Adrenal gland (tissue), 12 donors: ENCODE results near the gene EXOC6B. TPM values are rescaled to one million over a fixed set of nuclear protein-coding genes. Genes with fewer than 3 reads are reported as not detected.

Experiments used
- DNase-seq, 7 donors: peaks; one replicate each; pipeline ENCODE4 v3.0.0-alpha.2; 2019 to 2020
- H3K27ac ChIP-seq, 5 donors: fragments of 200-600 bp; sonication (generic) in 4 of 5; 1 replicate in 3 of 5; 2 replicates in 2 of 5; pipeline versions ENCODE4 v1.5.1 to v1.8.0; 2016 to 2020; ENCODE audit warnings: mild to moderate bottlenecking in 1 of 5
- H3K27me3 ChIP-seq: fragments of 200-600 bp; 2 replicates; pipeline ENCODE4 v1.8.0; 2021
- H3K36me3 ChIP-seq, 2 donors: fragments of 200-600 bp; replicated peaks in 1 of 2; 1 replicate in 1 of 2; 2 replicates in 1 of 2; pipeline versions ENCODE4 v1.5.1 to v1.8.0; 2018 to 2022
- H3K4me1 ChIP-seq, 2 donors: fragments of 200-600 bp; replicated peaks in 1 of 2; 1 replicate in 1 of 2; 2 replicates in 1 of 2; pipeline versions ENCODE4 v1.5.1 to v1.8.0; 2018 to 2021
- H3K4me3 ChIP-seq, 4 donors: fragments of 200-600 bp; sonication (generic) in 3 of 4; one replicate each; pipeline ENCODE4 v1.5.1; 2016 to 2018
- H3K9me3 ChIP-seq, 3 donors: fragments of 200-600 bp; sonication (generic) in 1 of 3; replicated peaks in 1 of 3; 1 replicate in 2 of 3; 2 replicates in 1 of 3; pipeline versions ENCODE4 v1.5.1 to v1.8.0; 2016 to 2021
- POLR2A ChIP-seq, 2 donors: fragments of 450-650 bp; IDR thresholded peaks; one replicate each; pipeline ENCODE4 v1.6.1; 2017; ENCODE audit warnings: antibody characterized with exemption in 2 of 2, mild to moderate bottlenecking in 2 of 2, moderate library complexity in 1 of 2
- WGBS, 4 donors: extraction: QIAGEN DNeasy Blood & Tissue Kit in 2 of 4; methylation state at CpG; one replicate each; pipeline versions ENCODE4 v1.1.5 to v1.1.7; 2013 to 2017; 5-methylcytosine and 5-hydroxymethylcytosine counted together
- intact Hi-C, 2 donors: fragments of 100-400 bp; cut with DNase I; formaldehyde crosslinking; loops; one replicate each; pipeline versions ENCODE4 v1.14.1 to v1.15.0; 2022 to 2023
- polyA plus RNA-seq, 3 donors: library from polyadenylated mRNA; stranded (reverse); fragments of 200-250 nt in 2 of 3; fragments of 350-450 nt in 1 of 3; fragmentation: Illumina TruSeq in 1 of 3; extraction: RNeasy Lipid Tissue Mini Kit (QIAGEN cat#74804) in 1 of 3; gene quantifications; one replicate each; pipeline ENCODE4 v1.2.3, GENCODE V29; 2013 to 2014
- total RNA-seq, 9 donors: library from RNA; depleted of rRNA in 4 of 9; stranded (reverse); fragments of >200 nt in 4 of 9; fragments of 120-200 nt in 1 of 9; fragmentation: NEBNext Ultra II Directional in 1 of 9; extraction: Animal tissue kit (Norgen Biotek cat#: 25700) in 1 of 9; gene quantifications; one replicate each; pipeline versions ENCODE4 v1.1.0 to v1.2.4, GENCODE V29; 2013 to 2023
- TF ChIP-seq, protein P1 (sequence below), 6 experiments: fragments of 450-650 bp in 4 of 6; fragments of 200-600 bp in 2 of 6; sonication (generic) in 1 of 6; IDR thresholded peaks; 1 replicate in 5 of 6; 2 replicates in 1 of 6; pipeline versions ENCODE4 v1.5.1 to v1.8.0; 2016 to 2021; ENCODE audit warnings: antibody characterized with exemption in 6 of 6, mild to moderate bottlenecking in 2 of 6, moderate library complexity in 1 of 6
- donor health status: healthy with polysubstance abuse.
- donor health status: Bipolar disorder and iron deficiency.
- donor health status: DM: yes; HTN: yes; CAD: no.
- donor health status: DM: no; HTN: no; CAD: no.
- donor health status: DM: no; HTN: no; CAD: no.
- donor health status: DM: yes; HTN: yes; CAD: no.

EXOC6B gene
- total and polyA plus RNA-seq, 12 donors: 6.0 to 92.6 (median 50.6) TPM

DNA sequence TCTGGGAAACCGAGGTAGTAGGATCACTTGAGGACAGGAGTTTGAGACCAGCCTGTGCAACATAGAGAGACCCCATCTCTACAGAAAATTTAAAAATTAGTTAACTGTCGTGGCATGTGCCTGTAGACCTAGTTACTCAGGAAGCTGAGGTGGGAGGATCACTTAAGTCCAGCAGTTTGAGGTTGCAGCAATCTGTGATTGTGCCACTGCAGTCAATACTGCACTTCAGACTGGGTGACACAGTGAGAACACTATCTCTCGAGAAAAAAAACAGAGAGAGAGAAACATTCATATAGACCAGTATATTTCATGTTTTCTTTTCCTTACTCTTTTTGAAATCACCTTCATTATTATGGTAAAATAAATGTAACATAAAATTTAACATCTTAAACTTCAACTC, 387.5 kb downstream of the EXOC6B start:
- no peak for DNase-seq
- intact Hi-C loops: no loop called here
- no peak overlapping the region for H3K4me3 ChIP-seq
- 93 to 99% (median 95%) methylated on average over 3 of the region's 3 CpGs for WGBS, 4 donors
- H3K4me1 ChIP-seq: no peaks in the 10 kb centered on the region
- no peaks in the 10 kb centered on the region for H3K9me3 ChIP-seq
- no peaks in the 10 kb centered on the region for H3K27me3 ChIP-seq
- no peak for TF ChIP-seq POLR2A (IDR thresholded peaks at IDR 0.05)
- TF ChIP-seq, protein P1, sequence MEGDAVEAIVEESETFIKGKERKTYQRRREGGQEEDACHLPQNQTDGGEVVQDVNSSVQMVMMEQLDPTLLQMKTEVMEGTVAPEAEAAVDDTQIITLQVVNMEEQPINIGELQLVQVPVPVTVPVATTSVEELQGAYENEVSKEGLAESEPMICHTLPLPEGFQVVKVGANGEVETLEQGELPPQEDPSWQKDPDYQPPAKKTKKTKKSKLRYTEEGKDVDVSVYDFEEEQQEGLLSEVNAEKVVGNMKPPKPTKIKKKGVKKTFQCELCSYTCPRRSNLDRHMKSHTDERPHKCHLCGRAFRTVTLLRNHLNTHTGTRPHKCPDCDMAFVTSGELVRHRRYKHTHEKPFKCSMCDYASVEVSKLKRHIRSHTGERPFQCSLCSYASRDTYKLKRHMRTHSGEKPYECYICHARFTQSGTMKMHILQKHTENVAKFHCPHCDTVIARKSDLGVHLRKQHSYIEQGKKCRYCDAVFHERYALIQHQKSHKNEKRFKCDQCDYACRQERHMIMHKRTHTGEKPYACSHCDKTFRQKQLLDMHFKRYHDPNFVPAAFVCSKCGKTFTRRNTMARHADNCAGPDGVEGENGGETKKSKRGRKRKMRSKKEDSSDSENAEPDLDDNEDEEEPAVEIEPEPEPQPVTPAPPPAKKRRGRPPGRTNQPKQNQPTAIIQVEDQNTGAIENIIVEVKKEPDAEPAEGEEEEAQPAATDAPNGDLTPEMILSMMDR (IDR thresholded peaks at IDR 0.05): no peak
- H3K27ac ChIP-seq: no peak overlapping the region
- no peaks in the 10 kb centered on the region for H3K36me3 ChIP-seq

DNA sequence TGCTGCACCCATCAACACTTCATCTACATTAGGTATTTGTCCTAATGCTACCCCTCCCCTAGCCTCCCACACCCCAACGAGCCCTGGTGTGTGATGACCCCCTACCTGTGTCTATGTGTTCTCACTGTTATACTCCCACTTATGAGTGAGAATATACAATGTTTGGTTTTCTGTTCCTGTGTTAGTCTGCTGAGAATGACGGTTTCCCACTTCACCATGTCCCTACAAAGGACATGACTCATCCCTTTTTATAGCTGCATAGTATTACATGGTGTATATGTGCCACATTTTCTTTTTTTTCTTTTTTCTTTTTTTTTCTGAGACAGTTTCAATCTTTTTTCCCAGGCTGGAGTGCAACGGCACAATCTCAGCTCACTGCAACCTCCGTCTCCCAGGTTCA, 394.1 kb downstream of the EXOC6B start:
- TF ChIP-seq, protein P1 (IDR thresholded peaks at IDR 0.05): no peak
- no peak for TF ChIP-seq POLR2A (IDR thresholded peaks at IDR 0.05)
- WGBS, 4 donors: 79 to 98% (median 95%) methylated on average over 4 of the region's 4 CpGs
- intact Hi-C loops: no loop called here
- Histone ChIP-seq H3K9me3 (no peaks in the 10 kb centered on the region), H3K4me3 (no peak overlapping the region), H3K4me1 (no peaks in the 10 kb centered on the region), H3K36me3 (no peaks in the 10 kb centered on the region), H3K27ac (no peak overlapping the region), H3K27me3 (no peaks in the 10 kb centered on the region)
- no peak for DNase-seq

DNA sequence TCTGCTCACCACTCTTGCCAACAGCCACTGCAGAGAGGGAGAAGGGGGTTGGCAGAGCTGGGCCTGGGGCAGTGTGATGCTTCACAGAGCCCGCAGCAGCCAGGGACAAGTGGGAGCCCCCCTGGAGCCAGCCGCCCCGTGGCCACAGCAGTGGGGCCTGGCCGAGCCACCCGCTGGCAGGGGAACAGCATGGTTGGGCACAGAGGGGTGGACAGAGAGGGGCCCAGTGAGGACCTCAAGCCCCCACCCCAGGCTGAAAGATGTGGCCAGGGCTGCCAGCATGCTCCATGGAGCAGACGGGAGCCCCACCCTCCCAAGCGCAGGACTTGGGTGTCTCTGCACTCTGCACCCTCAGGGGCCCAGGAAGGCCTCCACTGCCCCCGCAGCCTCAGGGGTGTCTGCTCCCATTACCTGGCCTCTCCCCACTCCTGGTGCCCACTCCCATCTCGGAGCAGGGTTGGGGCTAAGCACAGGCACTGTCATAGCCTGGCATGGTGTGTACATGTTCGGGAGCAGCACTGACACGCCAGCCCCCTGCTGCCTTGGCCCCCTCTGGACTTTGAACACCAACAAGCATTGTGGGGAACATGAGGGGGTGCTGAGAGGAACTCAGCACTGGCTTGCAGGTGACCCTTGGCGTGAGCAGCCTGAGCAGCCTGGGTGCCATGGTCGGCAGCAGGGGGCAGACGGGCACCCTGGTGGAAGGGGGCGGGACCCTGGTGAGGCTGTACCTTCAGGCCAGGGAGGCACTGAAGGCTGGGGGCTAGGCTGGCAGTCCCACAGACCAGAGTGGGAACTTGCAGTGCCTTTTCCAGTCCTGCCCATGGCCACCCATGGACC, 398.6 kb downstream of the EXOC6B start:
- Histone ChIP-seq H3K27me3 (no peaks in the 10 kb centered on the region), H3K27ac (no peak overlapping the region), H3K4me1 (no peaks in the 10 kb centered on the region), H3K9me3 (no peaks in the 10 kb centered on the region), H3K4me3 (no peak overlapping the region), H3K36me3 (no peaks in the 10 kb centered on the region)
- DNase-seq: no peak
- 95 to 100% (median 98%) methylated on average over 5 to 15 of the region's 15 CpGs for WGBS, 4 donors
- intact Hi-C loops: no loop called here
- TF ChIP-seq, protein P1 (IDR thresholded peaks at IDR 0.05): no peak
- no peak for TF ChIP-seq POLR2A (IDR thresholded peaks at IDR 0.05)

DNA sequence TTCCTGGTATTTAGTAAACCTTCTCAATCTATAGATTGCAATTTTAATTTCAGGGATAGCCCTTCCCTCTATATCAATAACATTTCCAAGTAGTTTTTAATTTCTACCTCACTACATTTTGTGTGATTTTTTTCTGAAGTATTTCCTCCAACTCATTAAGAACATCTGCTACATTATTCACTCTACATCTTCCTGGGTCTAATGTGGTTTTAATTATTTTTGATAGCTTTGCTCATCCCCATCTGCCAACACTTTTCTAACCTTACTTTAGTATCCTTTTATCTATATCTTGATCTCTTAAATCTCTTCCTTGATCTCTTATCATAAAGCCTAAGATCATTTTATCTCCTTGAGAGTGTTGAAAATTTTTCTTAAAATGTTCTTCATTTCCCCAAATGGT, 399.8 kb downstream of the EXOC6B start:
- H3K27ac ChIP-seq: no peak overlapping the region
- DNase-seq: no peak
- no peak overlapping the region for H3K4me3 ChIP-seq
- no peaks in the 10 kb centered on the region for H3K9me3 ChIP-seq
- no peaks in the 10 kb centered on the region for H3K27me3 ChIP-seq
- intact Hi-C loops: no loop called here
- TF ChIP-seq, protein P1 (IDR thresholded peaks at IDR 0.05): no peak
- no peak for TF ChIP-seq POLR2A (IDR thresholded peaks at IDR 0.05)
- H3K4me1 ChIP-seq: no peaks in the 10 kb centered on the region
- H3K36me3 ChIP-seq: no peaks in the 10 kb centered on the region
